ENCODE results near the gene PTPRT.

The PTPRT gene

DNA sequence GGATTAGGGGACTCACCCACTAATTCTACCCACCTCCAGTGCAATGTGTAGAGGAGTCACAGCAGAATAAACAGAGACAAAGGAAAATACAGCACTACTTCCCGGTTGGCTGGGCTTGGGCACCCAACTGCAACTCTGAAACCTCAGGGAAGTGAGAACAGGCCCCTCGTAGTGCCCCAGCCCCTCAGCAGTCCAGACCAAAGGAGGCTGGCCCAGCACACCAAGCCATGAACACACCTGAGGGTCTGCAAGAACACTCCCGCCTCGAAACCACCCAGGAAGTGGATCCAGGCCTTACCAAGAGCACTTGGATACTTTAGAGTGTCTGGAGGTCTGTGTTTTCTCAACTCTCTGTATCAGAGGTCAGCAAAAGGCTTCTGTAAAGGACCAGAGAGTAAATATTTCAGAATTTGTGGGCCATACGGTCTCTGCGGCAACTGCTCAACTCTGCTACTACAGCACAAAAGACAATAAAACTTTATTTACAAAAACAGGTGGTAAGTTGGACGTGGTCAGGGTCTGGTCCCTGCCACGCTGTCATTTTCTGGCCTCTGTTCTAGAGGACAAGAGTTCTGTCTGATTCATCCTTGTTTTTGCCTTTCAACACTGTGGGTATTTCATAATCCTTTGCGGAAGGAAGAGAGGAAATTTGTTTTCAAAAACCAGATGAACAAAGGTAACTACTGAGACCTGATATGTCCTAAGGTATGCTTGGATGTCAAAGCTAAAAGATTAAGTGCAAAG lies 154.6 kb downstream of the PTPRT start:
- TF ChIP-seq, protein P1, sequence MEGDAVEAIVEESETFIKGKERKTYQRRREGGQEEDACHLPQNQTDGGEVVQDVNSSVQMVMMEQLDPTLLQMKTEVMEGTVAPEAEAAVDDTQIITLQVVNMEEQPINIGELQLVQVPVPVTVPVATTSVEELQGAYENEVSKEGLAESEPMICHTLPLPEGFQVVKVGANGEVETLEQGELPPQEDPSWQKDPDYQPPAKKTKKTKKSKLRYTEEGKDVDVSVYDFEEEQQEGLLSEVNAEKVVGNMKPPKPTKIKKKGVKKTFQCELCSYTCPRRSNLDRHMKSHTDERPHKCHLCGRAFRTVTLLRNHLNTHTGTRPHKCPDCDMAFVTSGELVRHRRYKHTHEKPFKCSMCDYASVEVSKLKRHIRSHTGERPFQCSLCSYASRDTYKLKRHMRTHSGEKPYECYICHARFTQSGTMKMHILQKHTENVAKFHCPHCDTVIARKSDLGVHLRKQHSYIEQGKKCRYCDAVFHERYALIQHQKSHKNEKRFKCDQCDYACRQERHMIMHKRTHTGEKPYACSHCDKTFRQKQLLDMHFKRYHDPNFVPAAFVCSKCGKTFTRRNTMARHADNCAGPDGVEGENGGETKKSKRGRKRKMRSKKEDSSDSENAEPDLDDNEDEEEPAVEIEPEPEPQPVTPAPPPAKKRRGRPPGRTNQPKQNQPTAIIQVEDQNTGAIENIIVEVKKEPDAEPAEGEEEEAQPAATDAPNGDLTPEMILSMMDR (IDR thresholded peaks at IDR 0.05) = no peak
- H3K27ac ChIP-seq = no peak overlapping the region
- H3K4me3 ChIP-seq = no peak overlapping the region
- no peak for DNase-seq (ENCODE audit: low spot score)

DNA sequence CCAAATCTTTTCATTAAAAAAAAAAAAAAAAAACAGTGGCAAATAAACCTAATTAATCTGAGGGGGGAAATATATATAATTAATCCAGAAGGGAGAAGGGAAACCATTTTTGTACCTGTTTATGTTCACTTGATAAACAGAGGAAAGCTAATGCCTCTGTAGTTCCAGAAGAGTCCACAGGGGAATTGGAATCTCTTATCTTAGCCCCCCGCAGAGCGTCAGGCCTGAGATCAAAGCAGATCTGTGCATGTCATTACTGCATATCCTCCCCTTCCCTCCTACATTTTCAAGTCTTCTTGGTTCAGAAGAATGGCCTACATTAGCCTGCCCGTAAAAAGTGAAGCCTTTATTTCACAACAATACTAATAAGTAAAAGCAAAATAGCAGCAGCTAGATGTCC lies 157.2 kb downstream of the PTPRT start:
- no peak for DNase-seq (ENCODE audit: low spot score)
- TF ChIP-seq, protein P1 (IDR thresholded peaks at IDR 0.05) = no peak
- no peak overlapping the region for H3K4me3 ChIP-seq
- no peak overlapping the region for H3K27ac ChIP-seq

DNA sequence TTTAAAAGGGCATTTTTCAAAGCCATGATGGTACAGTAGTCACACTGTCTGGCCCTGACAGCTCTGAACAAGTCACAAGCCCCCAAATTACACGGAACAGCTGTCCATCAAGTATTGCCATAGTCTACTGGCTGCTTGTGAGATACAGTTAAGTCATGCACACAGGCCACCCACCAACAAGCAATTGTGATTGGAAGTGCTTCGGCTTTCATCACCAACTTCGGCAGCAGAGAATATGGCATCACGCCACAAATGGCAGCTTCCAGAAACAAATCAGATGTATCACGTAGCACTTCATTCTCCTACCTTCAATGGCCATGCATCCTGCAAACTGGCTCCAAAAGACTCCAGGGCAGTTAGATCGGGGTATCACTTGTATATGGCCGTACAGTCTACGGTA lies 160.5 kb downstream of the PTPRT start:
- Histone ChIP-seq H3K27ac (no peak overlapping the region), H3K4me3 (no peak overlapping the region)
- peak; percentile 36 for DNase-seq (ENCODE audit: low spot score)
- TF ChIP-seq, protein P1 (IDR thresholded peaks at IDR 0.05) = no peak

DNA sequence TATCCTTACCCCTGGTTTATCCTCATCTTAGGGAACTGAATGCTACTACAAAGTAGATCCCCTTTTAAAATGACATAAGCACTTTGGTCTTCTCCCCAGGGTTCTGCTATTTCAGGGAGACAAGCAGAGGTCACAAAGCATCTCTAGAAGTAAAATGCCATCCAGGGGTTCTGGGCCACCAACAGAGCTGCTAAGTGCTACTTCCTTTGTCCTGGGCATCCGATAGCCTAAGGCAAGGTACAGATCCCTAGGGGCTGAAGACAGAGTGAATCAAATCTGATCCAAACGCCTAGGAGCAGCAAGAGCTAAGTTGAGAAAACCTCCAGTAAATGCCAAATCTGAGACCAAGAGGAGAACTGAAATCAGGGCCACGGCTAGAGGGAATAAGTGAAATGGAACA lies 161.2 kb downstream of the PTPRT start:
- TF ChIP-seq, protein P1 (IDR thresholded peaks at IDR 0.05) = no peak
- no peak overlapping the region for H3K27ac ChIP-seq
- no peak for DNase-seq (ENCODE audit: low spot score)
- no peak overlapping the region for H3K4me3 ChIP-seq

DNA sequence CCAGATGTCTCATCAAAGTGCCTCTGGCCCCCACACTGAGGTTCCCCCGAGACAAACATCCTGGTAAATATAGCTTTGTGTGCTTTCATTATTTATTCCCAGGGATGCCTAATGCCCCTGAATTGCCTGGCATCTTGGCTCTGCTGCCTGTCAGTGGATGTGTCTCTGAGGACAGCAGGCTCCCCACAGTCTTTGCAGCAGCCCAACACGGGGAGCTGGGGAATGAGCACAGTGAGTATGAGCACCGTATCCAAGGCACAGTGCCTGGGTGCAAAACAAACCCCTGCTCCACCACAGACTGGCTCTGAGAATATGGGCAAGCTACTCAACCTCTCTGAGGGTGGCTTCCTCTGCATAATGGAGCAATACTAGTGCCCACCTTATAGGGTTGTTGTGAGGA lies 165.9 kb downstream of the PTPRT start:
- no peak overlapping the region for H3K27ac ChIP-seq
- no peak overlapping the region for H3K4me3 ChIP-seq

DNA sequence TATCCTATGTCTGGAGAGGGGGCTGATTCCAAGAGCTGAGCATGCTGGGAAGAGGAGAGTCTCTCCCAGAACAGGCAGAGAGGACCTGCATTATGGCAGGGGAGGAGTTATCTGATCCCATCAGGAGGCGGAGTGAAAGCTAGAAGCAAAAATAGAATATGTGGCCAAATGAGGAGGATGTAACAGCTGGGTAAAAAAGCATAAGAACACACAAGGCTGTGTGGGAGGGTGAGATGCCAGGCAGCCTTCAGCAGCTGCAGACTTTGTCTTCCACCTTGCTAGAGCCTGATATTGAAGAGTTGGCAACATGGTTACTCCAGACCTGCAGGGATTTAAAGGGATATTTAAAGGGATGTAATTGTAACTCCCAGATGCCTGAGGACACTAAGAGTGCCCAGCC lies 167.1 kb downstream of the PTPRT start:
- H3K4me3 ChIP-seq = no peak overlapping the region
- TF ChIP-seq, protein P1 (IDR thresholded peaks at IDR 0.05) = no peak
- H3K27ac ChIP-seq = no peak overlapping the region
- DNase-seq (ENCODE audit: low spot score) = peak; percentile 14

More for the DNA sequence above, 165.9 kb downstream of the PTPRT start:
- TF ChIP-seq, protein P1 (IDR thresholded peaks at IDR 0.05) = no peak
- DNase-seq (ENCODE audit: low spot score) = peak; percentile 28

DNA sequence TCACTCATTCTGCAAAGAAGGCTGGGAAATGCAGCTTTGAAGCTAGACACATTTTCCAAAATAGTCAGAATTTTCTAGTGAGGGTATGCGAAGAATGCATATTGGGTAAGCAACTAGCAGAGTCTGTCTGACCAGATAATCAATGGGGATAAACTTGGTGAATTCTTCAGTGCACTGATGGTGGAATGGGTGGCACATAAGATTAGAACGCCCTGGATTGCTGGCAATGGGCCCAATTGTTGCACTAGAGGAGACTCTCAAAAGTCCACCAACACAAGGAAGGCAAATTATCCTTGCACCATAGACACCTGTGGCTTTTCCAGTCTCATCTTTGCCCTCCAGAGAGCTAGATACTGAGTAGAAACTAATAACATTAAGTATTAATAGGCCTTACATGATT lies 167.6 kb downstream of the PTPRT start:
- TF ChIP-seq, protein P1 (IDR thresholded peaks at IDR 0.05) = no peak
- H3K27ac ChIP-seq = no peak overlapping the region
- H3K4me3 ChIP-seq = no peak overlapping the region
- no peak for DNase-seq (ENCODE audit: low spot score)
